Measurements from ENCODE around the gene CLCN3.

DNA sequence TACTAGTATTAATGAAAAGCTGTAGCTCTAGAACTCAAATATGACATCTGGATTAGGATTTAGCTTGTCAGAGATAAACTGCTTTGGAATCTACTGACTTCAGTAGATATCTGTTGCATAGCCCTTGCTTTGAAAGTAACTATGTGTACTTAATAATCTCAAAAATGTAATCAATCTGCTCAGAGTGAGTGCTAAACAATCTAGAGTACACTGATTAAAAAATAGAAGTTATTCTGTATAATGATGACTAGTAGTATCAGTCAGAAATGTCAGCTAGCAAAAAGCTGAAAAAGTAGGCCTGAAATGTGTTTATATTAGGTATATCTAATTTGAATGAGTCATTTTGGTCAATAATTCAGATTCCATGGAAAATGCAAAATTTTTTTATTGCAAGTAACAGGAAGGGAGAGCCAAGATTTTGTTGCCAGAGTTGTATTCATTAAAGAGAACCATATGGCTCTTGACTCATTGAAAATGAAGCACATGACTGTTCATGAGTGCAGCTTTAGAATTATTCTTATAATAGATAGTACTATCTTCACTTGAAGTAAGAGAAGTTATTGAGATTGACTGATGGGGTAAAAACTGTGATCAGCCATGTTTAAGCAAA is 20.0 kb downstream of the CLCN3 start:
- TF ChIP-seq POLR2A (IDR thresholded peaks at IDR 0.05) (no peak), CTCF (IDR thresholded peaks at IDR 0.05) (no peak)

Data from vagina (tissue), 2 donors.